ENCODE measurements around the gene BID. TPM values are rescaled to one million over a fixed set of nuclear protein-coding genes. Genes with fewer than 3 reads are reported as not detected.

BID gene
- total and polyA plus RNA-seq, 2 of the 4 experiments (the other 2 are of a cell fraction), result 69.5 to 240 TPM

DNA sequence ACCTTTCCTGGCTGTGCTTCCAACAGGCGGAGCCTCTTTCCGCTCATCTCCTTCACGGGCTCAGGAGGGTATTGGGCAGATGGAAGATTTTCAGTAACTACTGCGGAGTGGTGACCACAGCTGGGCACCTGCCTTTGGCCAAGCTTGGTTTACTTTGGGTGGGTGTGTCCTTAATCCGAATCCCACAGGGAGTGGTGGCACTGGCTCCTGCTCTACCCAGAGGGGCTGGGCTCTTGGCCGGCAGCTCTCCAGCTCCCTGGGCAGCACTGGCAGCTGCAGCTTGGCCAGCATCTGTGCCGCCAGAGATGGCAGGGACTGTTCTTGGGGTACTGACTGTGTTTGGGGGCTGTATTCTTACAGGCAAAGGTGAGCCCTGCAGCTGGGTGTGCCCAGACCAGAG, 29.8 kb downstream of the BID start:
- Histone ChIP-seq H3K14ac (replicated peaks; ENCODE audit: low read depth, low read length) (no peak overlapping the region), H3K27me3 (ENCODE audit: control insufficient read depth, insufficient read depth, low read length) (no peaks in the 10 kb centered on the region), H3K79me1 (ENCODE audit: low read depth in 1 of 2, low read length in 2 of 2) (peaks cover 15 to 18% of the 10 kb centered on the region in 2 experiments; a peak in 3 of 4 replicates), H3K4me2 (ENCODE audit: low read depth, low read length) (no peak overlapping the region), H3K56ac (ENCODE audit: extremely low read depth, insufficient read depth, low read length) (no peak overlapping the region), H3K4me1 (ENCODE audit: control insufficient read depth, insufficient read depth, low read length) (peaks cover 5% of the 10 kb centered on the region; the same call in 1 of the 2 replicates), H4K91ac (ENCODE audit: insufficient read depth, low read depth, low read length) (no peak overlapping the region), H3K27ac (ENCODE audit: insufficient read depth, low read length) (no peak overlapping the region), H4K8ac (ENCODE audit: low read depth in 2 of 2, low read length in 2 of 2) (no peak overlapping the region), H2BK20ac (ENCODE audit: low read depth, low read length) (no peak overlapping the region), H2BK120ac (ENCODE audit: low read depth, low read length) (no peak overlapping the region), H3K9me3 (ENCODE audit: control insufficient read depth, insufficient read depth, low read length) (no peaks in the 10 kb centered on the region), H2BK15ac (ENCODE audit: low read depth, low read length) (no peak overlapping the region), H3K18ac (ENCODE audit: low read depth, low read length) (no peak overlapping the region), H2AK5ac (ENCODE audit: low read depth, low read length) (no peak overlapping the region), H2AK9ac (replicated peaks; ENCODE audit: low read depth, low read length, poor library complexity) (no peak overlapping the region), H2AFZ (replicated peaks; ENCODE audit: low read length, poor library complexity) (no peak overlapping the region), H4K5ac (ENCODE audit: low read depth, low read length) (no peak overlapping the region), H3K9ac (ENCODE audit: low read depth, low read length) (no peak overlapping the region), H3K4me3 (ENCODE audit: insufficient read depth, low read depth, low read length) (no peak overlapping the region), H3K36me3 (ENCODE audit: control insufficient read depth, insufficient read depth, low read length) (no peaks in the 10 kb centered on the region; the same call in 1 of the 2 replicates), H3K4ac (ENCODE audit: low read depth, low read length) (no peak overlapping the region), H2BK5ac (ENCODE audit: low read depth, low read length, poor library complexity, severe bottlenecking) (no peak overlapping the region), H3K9me1 (ENCODE audit: insufficient read depth, low read length) (no peaks in the 10 kb centered on the region), H3K23ac (ENCODE audit: low read depth, low read length) (no peak overlapping the region), H4K20me1 (ENCODE audit: insufficient read depth, low read length) (peaks cover 14% of the 10 kb centered on the region)
- in situ Hi-C loops (cut with MboI; ENCODE audit: low sequenced_read_pairs), result no loop called here
- CTCF ChIA-PET, result interaction anchor here (0.9 to 2.2 kb wide), 2 partner anchors 28 to 332 kb away, joined by 3 to 6 read pairs; no protein-coding TSS in a partner anchor
- intact Hi-C loops (cut with micrococcal nuclease), result loop anchor here (5.0 kb wide), 2 partner anchors 187 to 333 kb away; partner anchors contain the start of gene PEX26
- TF ChIP-seq RCOR1 (IDR thresholded peaks at IDR 0.05; ENCODE audit: insufficient replicate concordance, low read length), result no peak
- no peak for TF ChIP-seq SMC3 (IDR thresholded peaks at IDR 0.05; ENCODE audit: low read depth, low read length)
- TF ChIP-seq BHLHE40 (IDR thresholded peaks at IDR 0.05; ENCODE audit: low read depth, low read length), result no peak
- no peak for TF ChIP-seq MAFK (IDR thresholded peaks at IDR 0.05; ENCODE audit: low read depth, low read length)
- no peak for TF ChIP-seq ELK1 (IDR thresholded peaks at IDR 0.05; ENCODE audit: borderline replicate concordance, low read depth, low read length)
- no peak for TF ChIP-seq NFE2L2 (IDR thresholded peaks at IDR 0.05; ENCODE audit: low read depth, low read length)
- no peak for TF ChIP-seq MAZ (IDR thresholded peaks at IDR 0.05; ENCODE audit: borderline replicate concordance, low read depth, low read length)
- TF ChIP-seq CEBPB (IDR thresholded peaks at IDR 0.05; ENCODE audit: low read depth, low read length), result no peak
- no peak for TF ChIP-seq POLR2A (IDR thresholded peaks at IDR 0.05; ENCODE audit: low read depth, low read length)
- no peak for TF ChIP-seq RFX5 (IDR thresholded peaks at IDR 0.05; ENCODE audit: low read depth, low read length)
- no peak for TF ChIP-seq CHD1 (IDR thresholded peaks at IDR 0.05; ENCODE audit: low read depth, low read length)
- TF ChIP-seq, protein P1, sequence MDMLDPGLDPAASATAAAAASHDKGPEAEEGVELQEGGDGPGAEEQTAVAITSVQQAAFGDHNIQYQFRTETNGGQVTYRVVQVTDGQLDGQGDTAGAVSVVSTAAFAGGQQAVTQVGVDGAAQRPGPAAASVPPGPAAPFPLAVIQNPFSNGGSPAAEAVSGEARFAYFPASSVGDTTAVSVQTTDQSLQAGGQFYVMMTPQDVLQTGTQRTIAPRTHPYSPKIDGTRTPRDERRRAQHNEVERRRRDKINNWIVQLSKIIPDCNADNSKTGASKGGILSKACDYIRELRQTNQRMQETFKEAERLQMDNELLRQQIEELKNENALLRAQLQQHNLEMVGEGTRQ (IDR thresholded peaks at IDR 0.05; ENCODE audit: low read depth, low read length), result no peak
- DNase-seq (no peak), ATAC-seq (ENCODE audit: low read depth) (no peak)
- dilution Hi-C loops (cut with HindIII; ENCODE audit: low sequenced_read_pairs, unreplicated experiment), result no loop called here
- no CpG with 5 or more reads among the region's 7 CpGs for WGBS, 2 experiments (ENCODE audit: extremely low coverage in 2 of 2, insufficient read length in 1 of 2)
- no TSS peak for BruUV-seq (replicated peaks)
- POLR2A ChIA-PET (ENCODE audit: unreplicated experiment), result no interaction called here
